Activated CD4-positive, alpha-beta T cell treated with anti-CD3 and anti-CD28 coated beads, Interleukin-2, Interleukin-6, amounts not matched to agents 100 ng/mL and 50 ng/mL, durations not matched to agents 16 hours and 8 hours (primary cell): Measurements from ENCODE around the gene CCDC184.
"Not testable (repeated sequence)": the region's sequence is repeated elsewhere in the genome, so short reads cannot be mapped to it uniquely, and the experiment has no call there.

Experiments used
- DNase-seq: peaks from one replicate; pipeline ENCODE4 v3.0.0-alpha.2; 2020

The CCDC184 gene

GRCh38 chr12:48180424-48180823 is 3.0 kb upstream of the CCDC184 start:
- no peak for DNase-seq

GRCh38 chr12:48180857-48181495 is 2.5 kb upstream of the CCDC184 start:
- DNase-seq, result no peak

GRCh38 chr12:48182631-48183030 is 813 bp upstream of the CCDC184 start:
- DNase-seq, result no peak

- DNase-seq, result no peak
Observed at GRCh38 chr12:48183876-48184548, 568 bp downstream of the CCDC184 start.

GRCh38 chr12:48184549-48184922 is 1.1 kb downstream of the CCDC184 start:
- no peak for DNase-seq

GRCh38 chr12:48185181-48185919 is 1.9 kb downstream of the CCDC184 start:
- no peak for DNase-seq

- DNase-seq, result no peak
Observed at GRCh38 chr12:48187916-48188695, 4.7 kb downstream of the CCDC184 start.

- peak; percentile 81 for DNase-seq
Observed at GRCh38 chr12:48189331-48190125, 6.1 kb downstream of the CCDC184 start.

GRCh38 chr12:48191096-48191495 is 7.7 kb downstream of the CCDC184 start:
- DNase-seq, result no peak

GRCh38 chr12:48192861-48193260 is 9.4 kb downstream of the CCDC184 start:
- DNase-seq, result no peak

GRCh38 chr12:48193623-48194022 is 10.2 kb downstream of the CCDC184 start:
- no peak for DNase-seq

GRCh38 chr12:48194799-48195201 is 11.4 kb downstream of the CCDC184 start:
- DNase-seq, result no peak

GRCh38 chr12:48197549-48197970 is 14.1 kb downstream of the CCDC184 start:
- DNase-seq, result peak; percentile 32

GRCh38 chr12:48197971-48198671 is 14.7 kb downstream of the CCDC184 start:
- DNase-seq, result peak; percentile 97

GRCh38 chr12:48198672-48198971 is 15.2 kb downstream of the CCDC184 start:
- peak; percentile 36 for DNase-seq

GRCh38 chr12:48198985-48199384 is 15.5 kb downstream of the CCDC184 start:
- DNase-seq, result no peak

- no peak for DNase-seq
Observed at GRCh38 chr12:48199774-48200221, 16.4 kb downstream of the CCDC184 start.

- no peak for DNase-seq
Observed at GRCh38 chr12:48201091-48201490, 17.6 kb downstream of the CCDC184 start.

GRCh38 chr12:48201516-48201915 is 18.1 kb downstream of the CCDC184 start:
- no peak for DNase-seq

GRCh38 chr12:48202766-48203165 is 19.3 kb downstream of the CCDC184 start:
- DNase-seq, result no peak

GRCh38 chr12:48203192-48203591 is 19.7 kb downstream of the CCDC184 start, which contains the start of gene OR10AD1:
OR10AD1 (minus strand) TSS chr12:48203292; CDS start chr12:48203292, 0 bp downstream.
- no peak for DNase-seq

- DNase-seq, result not testable (repeated sequence)
Observed at GRCh38 chr12:48209495-48209894, 26.1 kb downstream of the CCDC184 start.
